WERI-Rb-1 (cell line): Measurements from ENCODE around the gene RFNG.

ENCODE experiments used
- DNase-seq: peaks from one replicate; pipeline ENCODE4 v3.0.0-alpha.2; 2020
- H3K27ac ChIP-seq: fragments of 250-450 bp; sonication (Bioruptor Pico); 2 replicates; pipeline ENCODE4 v1.5.1; 2020; ENCODE audit warnings: mild to moderate bottlenecking, moderate library complexity
- H3K27me3 ChIP-seq: fragments of 250-450 bp; sonication (Bioruptor Pico); 2 replicates; pipeline ENCODE4 v1.5.1; 2021; ENCODE audit warnings: mild to moderate bottlenecking, low read depth, moderate library complexity; ENCODE audit not compliant: insufficient read depth, severe bottlenecking
- H3K36me3 ChIP-seq: fragments of 250-450 bp; sonication (Bioruptor Pico); 2 replicates; pipeline ENCODE4 v1.5.1; 2020; ENCODE audit warnings: mild to moderate bottlenecking, moderate library complexity
- H3K4me3 ChIP-seq: 2 replicates; pipeline ENCODE4 v1.5.1; 2011; ENCODE audit warnings: low read depth, mild to moderate bottlenecking, control low read depth, low read length
- H3K9me3 ChIP-seq: fragments of 250-450 bp; sonication (Bioruptor Pico); 2 replicates; pipeline ENCODE4 v1.5.1; 2021; ENCODE audit warnings: mild to moderate bottlenecking, moderate library complexity; ENCODE audit not compliant: severe bottlenecking
- TF ChIP-seq, protein P1 (sequence below): IDR thresholded peaks from 2 replicates; pipeline ENCODE4 v1.5.1; 2011; ENCODE audit warnings: low read depth, mild to moderate bottlenecking, control low read depth, inconsistent platforms, low read length

The RFNG gene

DNA sequence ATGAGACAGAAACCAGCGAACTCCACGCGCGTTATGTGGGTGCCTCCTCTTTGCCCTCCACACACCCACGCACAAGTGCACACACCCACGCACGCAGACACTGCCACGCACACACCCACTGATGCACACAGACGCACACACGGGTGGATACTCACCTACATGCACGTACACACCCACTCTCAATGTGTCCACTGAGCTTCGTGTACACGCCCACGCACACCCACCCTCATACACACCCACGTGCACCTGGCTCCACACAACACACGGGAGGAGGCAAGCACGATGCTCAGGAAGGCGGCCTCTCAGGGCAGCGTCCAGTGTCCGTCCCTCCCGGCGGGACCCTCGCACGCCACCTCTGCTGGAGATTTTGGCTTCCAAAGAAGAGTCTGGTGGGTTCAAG, 4.2 kb downstream of the RFNG start:
- Histone ChIP-seq H3K9me3 (no peaks in the 10 kb centered on the region), H3K27me3 (no peaks in the 10 kb centered on the region), H3K27ac (no peak overlapping the region), H3K36me3 (peaks cover 39% of the 10 kb centered on the region), H3K4me3 (no peak overlapping the region)
- TF ChIP-seq, protein P1, sequence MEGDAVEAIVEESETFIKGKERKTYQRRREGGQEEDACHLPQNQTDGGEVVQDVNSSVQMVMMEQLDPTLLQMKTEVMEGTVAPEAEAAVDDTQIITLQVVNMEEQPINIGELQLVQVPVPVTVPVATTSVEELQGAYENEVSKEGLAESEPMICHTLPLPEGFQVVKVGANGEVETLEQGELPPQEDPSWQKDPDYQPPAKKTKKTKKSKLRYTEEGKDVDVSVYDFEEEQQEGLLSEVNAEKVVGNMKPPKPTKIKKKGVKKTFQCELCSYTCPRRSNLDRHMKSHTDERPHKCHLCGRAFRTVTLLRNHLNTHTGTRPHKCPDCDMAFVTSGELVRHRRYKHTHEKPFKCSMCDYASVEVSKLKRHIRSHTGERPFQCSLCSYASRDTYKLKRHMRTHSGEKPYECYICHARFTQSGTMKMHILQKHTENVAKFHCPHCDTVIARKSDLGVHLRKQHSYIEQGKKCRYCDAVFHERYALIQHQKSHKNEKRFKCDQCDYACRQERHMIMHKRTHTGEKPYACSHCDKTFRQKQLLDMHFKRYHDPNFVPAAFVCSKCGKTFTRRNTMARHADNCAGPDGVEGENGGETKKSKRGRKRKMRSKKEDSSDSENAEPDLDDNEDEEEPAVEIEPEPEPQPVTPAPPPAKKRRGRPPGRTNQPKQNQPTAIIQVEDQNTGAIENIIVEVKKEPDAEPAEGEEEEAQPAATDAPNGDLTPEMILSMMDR: no peak
- DNase-seq: no peak

DNA sequence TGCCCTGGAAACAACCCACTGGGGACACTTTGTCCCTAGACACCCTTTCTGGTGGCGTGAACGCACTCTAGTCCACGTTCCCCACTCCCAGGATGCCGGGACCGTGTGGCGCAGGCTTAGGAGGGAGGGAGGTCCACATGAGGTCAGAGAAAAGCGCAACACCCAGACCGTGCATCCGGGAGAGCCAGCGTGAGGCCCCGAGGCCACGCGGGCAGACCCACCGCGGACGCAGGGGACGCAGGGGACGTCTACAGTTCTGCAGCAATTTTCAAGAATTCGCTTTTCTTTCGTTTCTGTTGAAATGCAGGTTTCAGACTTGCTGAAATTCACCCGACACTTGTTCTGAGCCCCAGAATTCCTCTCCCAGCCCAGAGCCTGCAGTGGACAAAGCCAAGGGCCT, 4.7 kb downstream of the RFNG start:
- Histone ChIP-seq H3K27me3 (no peaks in the 10 kb centered on the region), H3K4me3 (no peak overlapping the region), H3K27ac (no peak overlapping the region), H3K9me3 (no peaks in the 10 kb centered on the region), H3K36me3 (peaks cover 39% of the 10 kb centered on the region)
- no peak for DNase-seq
- TF ChIP-seq, protein P1: no peak

DNA sequence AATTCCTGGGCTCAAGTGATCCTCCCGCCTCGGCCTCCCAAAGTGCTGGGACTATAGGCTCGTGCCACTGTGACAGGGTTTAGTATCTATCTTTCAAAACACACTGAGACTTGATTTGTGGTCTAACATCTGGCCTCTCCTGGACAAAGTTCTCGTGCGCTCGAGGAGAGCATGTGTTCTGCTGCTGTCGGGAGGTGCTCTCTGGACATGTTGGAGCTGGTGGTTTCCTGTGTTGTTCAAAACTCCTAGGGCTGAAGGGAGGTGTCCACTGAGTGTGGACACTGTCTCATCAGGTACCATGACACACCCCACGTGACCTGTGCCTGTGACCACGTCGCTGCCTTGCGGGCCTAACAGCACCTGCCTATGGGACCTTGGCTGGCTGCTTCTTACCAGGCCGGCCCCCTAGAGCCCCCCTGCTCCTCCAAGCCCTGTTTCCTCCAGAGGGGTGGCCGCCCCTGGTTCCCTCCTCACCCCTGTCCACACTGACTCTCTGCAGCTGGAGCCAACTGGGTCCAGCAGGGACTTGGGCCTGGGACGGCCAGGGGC, 5.6 kb downstream of the RFNG start:
- DNase-seq: no peak
- TF ChIP-seq, protein P1: no peak
- Histone ChIP-seq H3K9me3 (no peaks in the 10 kb centered on the region), H3K4me3 (no peak overlapping the region), H3K27ac (no peak overlapping the region), H3K27me3 (no peaks in the 10 kb centered on the region), H3K36me3 (peaks cover 39% of the 10 kb centered on the region)

DNA sequence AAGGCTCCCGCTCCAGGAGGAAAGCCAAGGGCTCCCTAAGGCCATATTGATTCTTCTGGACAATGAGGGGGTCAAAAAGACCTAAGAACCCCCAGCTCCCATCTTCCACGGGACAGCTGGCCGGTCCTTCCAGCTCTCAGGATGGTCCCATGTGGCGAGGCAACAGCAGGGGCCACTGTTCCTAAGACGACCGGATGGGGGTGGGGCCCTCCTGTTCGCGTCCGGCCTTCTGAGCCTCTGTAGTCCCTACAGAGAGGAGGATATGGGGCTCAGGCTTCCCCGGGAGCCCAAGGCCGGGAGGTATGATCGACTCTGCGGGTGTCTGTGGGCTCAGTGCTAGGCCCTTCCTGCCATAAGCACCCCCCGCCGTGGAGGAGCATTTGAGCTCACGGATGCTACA, 8.1 kb downstream of the RFNG start:
- TF ChIP-seq, protein P1: no peak
- Histone ChIP-seq H3K4me3 (no peak overlapping the region), H3K27ac (peak overlapping the region; percentile 5; the same call in 1 of the 2 replicates), H3K36me3 (peaks cover 18% of the 10 kb centered on the region), H3K27me3 (no peaks in the 10 kb centered on the region), H3K9me3 (no peaks in the 10 kb centered on the region)
- peak; percentile 69 for DNase-seq

DNA sequence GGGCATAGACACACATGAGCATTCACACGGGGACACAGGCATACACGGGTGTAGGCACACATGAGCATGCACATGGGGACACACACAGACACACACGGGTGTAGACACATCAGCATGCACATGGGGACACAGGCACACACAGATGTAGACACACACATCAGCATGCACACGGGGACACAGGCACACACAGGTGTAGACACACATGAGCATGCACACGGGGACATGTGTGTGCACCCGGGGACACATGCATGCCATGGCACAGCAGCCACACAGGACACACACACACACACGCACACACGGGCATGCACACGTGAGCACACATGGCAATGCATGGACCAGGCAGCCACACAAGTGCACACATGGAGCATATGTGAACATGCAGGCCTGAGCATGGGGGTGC, 9.0 kb downstream of the RFNG start:
- Histone ChIP-seq H3K27me3 (no peaks in the 10 kb centered on the region), H3K4me3 (no peak overlapping the region), H3K27ac (no peak overlapping the region), H3K9me3 (no peaks in the 10 kb centered on the region), H3K36me3 (peaks cover 10% of the 10 kb centered on the region)
- TF ChIP-seq, protein P1: no peak
- no peak for DNase-seq

DNA sequence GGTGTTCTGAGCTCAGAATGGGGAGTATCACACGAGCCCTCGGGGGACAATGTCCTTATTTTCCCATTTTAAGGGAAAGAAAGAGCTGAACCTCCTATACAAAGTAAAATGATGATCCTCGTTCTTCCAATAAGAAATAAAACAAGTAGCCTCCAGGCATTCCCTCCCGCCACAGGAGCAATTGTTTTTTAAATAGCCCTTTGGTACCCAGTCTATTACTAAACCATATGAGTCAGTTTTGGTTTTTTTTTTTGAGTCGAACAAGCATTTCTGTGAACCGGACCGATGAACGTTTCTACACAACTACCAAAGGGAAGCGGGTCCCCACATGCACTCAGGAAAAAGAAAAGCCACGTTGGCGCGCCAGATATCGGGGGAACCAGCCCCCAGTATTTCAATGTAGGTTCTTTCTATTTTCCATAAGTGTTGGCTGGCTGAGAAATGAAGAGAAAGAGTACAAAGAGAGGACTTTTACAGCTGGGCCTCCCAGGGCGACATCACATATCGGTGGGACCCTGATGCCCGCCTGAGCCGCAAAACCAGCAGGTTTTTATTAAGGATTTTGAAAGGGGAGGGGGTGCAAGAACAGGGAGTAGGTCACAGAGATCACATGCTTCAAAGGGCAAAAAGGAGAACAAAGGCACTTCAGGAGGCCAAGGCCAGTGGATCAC, 10.3 kb downstream of the RFNG start:
- Histone ChIP-seq H3K4me3 (no peak overlapping the region), H3K9me3 (no peaks in the 10 kb centered on the region), H3K27me3 (no peaks in the 10 kb centered on the region), H3K27ac (no peak overlapping the region), H3K36me3 (peaks cover 7% of the 10 kb centered on the region)
- DNase-seq: no peak
- TF ChIP-seq, protein P1: no peak
